ENCODE results near the gene FLT4. TPM values are rescaled to one million over a fixed set of nuclear protein-coding genes. Genes with fewer than 3 reads are reported as not detected.

The FLT4 gene
- total RNA-seq, 1 donor from 2014 or later, result 6.1 TPM

- DNase-seq, result no peak
- no peaks in the 10 kb centered on the region for H3K9me3 ChIP-seq (replicated peaks)
- TF ChIP-seq CTCF (IDR thresholded peaks at IDR 0.05; ENCODE audit: borderline replicate concordance), result no peak
These were observed 41.4 kb downstream of the FLT4 start for GRCh38 chr5:180607861-180608571.

GRCh38 chr5:180606215-180606785, 43.1 kb downstream of the FLT4 start:
- no peaks in the 10 kb centered on the region for H3K9me3 ChIP-seq (replicated peaks)
- H3K27ac ChIP-seq (replicated peaks), result no peak overlapping the region
- peaks cover 21% of the 10 kb centered on the region for H3K27me3 ChIP-seq (ENCODE audit: low read depth)
- H3K4me3 ChIP-seq, result no peak overlapping the region
- no peaks in the 10 kb centered on the region for H3K36me3 ChIP-seq
- no peaks in the 10 kb centered on the region for H3K4me1 ChIP-seq
- TF ChIP-seq CTCF (IDR thresholded peaks at IDR 0.05; ENCODE audit: borderline replicate concordance), result no peak
- DNase-seq, result no peak
- intact Hi-C loops (cut with micrococcal nuclease), result no loop called here

More at GRCh38 chr5:180607861-180608571, 41.4 kb downstream of the FLT4 start:
- Histone ChIP-seq H3K4me1 (no peaks in the 10 kb centered on the region), H3K27me3 (ENCODE audit: low read depth) (peaks cover 21% of the 10 kb centered on the region), H3K27ac (replicated peaks) (no peak overlapping the region), H3K4me3 (no peak overlapping the region), H3K36me3 (no peaks in the 10 kb centered on the region)
- intact Hi-C loops (cut with micrococcal nuclease), result no loop called here

GRCh38 chr5:180605554-180606214, 43.7 kb downstream of the FLT4 start:
- intact Hi-C loops (cut with micrococcal nuclease), result no loop called here
- Histone ChIP-seq H3K36me3 (no peaks in the 10 kb centered on the region), H3K4me1 (no peaks in the 10 kb centered on the region), H3K27me3 (ENCODE audit: low read depth) (peaks cover 21% of the 10 kb centered on the region), H3K9me3 (replicated peaks) (no peaks in the 10 kb centered on the region), H3K27ac (replicated peaks) (no peak overlapping the region), H3K4me3 (no peak overlapping the region)
- no peak for DNase-seq
- TF ChIP-seq CTCF (IDR thresholded peaks at IDR 0.05; ENCODE audit: borderline replicate concordance), result peak; percentile 74

GRCh38 chr5:180604271-180604670, 45.1 kb downstream of the FLT4 start:
- H3K36me3 ChIP-seq, result no peaks in the 10 kb centered on the region
- H3K9me3 ChIP-seq (replicated peaks), result no peaks in the 10 kb centered on the region
- H3K27ac ChIP-seq (replicated peaks), result no peak overlapping the region
- H3K4me3 ChIP-seq, result no peak overlapping the region
- H3K4me1 ChIP-seq, result no peaks in the 10 kb centered on the region
- no peak for DNase-seq
- peaks cover 12% of the 10 kb centered on the region for H3K27me3 ChIP-seq (ENCODE audit: low read depth)
- intact Hi-C loops (cut with micrococcal nuclease), result no loop called here
- TF ChIP-seq CTCF (IDR thresholded peaks at IDR 0.05; ENCODE audit: borderline replicate concordance), result no peak

GRCh38 chr5:180603076-180603594, 46.3 kb downstream of the FLT4 start:
- H3K9me3 ChIP-seq (replicated peaks), result no peaks in the 10 kb centered on the region
- no peak overlapping the region for H3K27ac ChIP-seq (replicated peaks)
- no peaks in the 10 kb centered on the region for H3K36me3 ChIP-seq
- no peak for DNase-seq
- no peak for TF ChIP-seq CTCF (IDR thresholded peaks at IDR 0.05; ENCODE audit: borderline replicate concordance)
- intact Hi-C loops (cut with micrococcal nuclease), result no loop called here
- H3K4me1 ChIP-seq, result no peaks in the 10 kb centered on the region
- H3K4me3 ChIP-seq, result no peak overlapping the region
- peaks cover 9% of the 10 kb centered on the region for H3K27me3 ChIP-seq (ENCODE audit: low read depth)
